ENCODE results near the gene SLC12A7.

DNA sequence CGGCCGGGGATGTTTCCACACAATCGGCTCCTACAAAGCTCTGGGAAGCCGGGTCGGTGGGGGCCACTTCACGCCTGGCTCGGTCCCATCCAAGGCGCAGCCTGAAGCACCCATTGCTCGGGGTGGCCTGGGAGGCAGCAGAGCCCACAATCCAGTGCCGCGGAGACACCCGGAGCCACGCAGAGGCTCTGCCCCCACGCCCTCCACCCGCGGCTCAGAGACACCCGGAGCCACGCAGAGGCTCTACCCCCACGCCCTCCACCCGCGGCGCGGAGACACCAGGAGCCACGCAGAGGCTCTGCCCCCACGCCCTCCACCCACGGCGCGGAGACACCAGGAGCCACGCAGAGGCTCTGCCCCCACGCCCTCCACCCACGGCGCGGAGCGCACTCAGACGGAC lies 31.9 kb downstream of the SLC12A7 start:
- TF ChIP-seq, protein P1, sequence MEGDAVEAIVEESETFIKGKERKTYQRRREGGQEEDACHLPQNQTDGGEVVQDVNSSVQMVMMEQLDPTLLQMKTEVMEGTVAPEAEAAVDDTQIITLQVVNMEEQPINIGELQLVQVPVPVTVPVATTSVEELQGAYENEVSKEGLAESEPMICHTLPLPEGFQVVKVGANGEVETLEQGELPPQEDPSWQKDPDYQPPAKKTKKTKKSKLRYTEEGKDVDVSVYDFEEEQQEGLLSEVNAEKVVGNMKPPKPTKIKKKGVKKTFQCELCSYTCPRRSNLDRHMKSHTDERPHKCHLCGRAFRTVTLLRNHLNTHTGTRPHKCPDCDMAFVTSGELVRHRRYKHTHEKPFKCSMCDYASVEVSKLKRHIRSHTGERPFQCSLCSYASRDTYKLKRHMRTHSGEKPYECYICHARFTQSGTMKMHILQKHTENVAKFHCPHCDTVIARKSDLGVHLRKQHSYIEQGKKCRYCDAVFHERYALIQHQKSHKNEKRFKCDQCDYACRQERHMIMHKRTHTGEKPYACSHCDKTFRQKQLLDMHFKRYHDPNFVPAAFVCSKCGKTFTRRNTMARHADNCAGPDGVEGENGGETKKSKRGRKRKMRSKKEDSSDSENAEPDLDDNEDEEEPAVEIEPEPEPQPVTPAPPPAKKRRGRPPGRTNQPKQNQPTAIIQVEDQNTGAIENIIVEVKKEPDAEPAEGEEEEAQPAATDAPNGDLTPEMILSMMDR (IDR thresholded peaks at IDR 0.05; ENCODE audit: insufficient read depth, low read depth, low read length) = no peak
- TF ChIP-seq EZH2 (IDR thresholded peaks at IDR 0.05; ENCODE audit: insufficient read depth, low read length) = no peak

Measured in astrocyte (in vitro differentiated cells and primary cell).